ENCODE results near the gene MOB3C. TPM values are rescaled to one million over a fixed set of nuclear protein-coding genes. Genes with fewer than 3 reads are reported as not detected.

MOB3C gene
- polyA plus RNA-seq, 1 of the 3 experiments (the other 2 are of a cell fraction), result 8.6 TPM

GRCh38 chr1:46563341-46563740 lies 53.3 kb downstream of the MOB3C start:
- Histone ChIP-seq H3K27me3 (ENCODE audit: insufficient read depth) (no peaks in the 10 kb centered on the region), H3K9me3 (no peaks in the 10 kb centered on the region), H3K27ac (ENCODE audit: low read depth in 2 of 2, low read length in 1 of 2) (no peak overlapping the region), H3K79me2 (ENCODE audit: insufficient read depth) (no peaks in the 10 kb centered on the region), H3K9me2 (no peaks in the 10 kb centered on the region), H4K20me1 (ENCODE audit: insufficient read depth) (no peaks in the 10 kb centered on the region), H3K9ac (no peak overlapping the region), H3K4me2 (no peak overlapping the region), H3F3A (replicated peaks; ENCODE audit: insufficient read depth) (no peaks in the 10 kb centered on the region), H3K36me3 (replicated peaks in 1 of 2; ENCODE audit: control insufficient read depth in 1 of 2, insufficient read depth in 2 of 2, low read length in 1 of 2) (peaks cover 3 to 11% of the 10 kb centered on the region in 2 experiments), H3K4me3 (ENCODE audit: low read depth in 2 of 2, low read length in 1 of 2) (no peak overlapping the region), H2AFZ (ENCODE audit: low read depth) (no peak overlapping the region), H3K4me1 (ENCODE audit: control insufficient read depth in 1 of 2, insufficient read depth in 2 of 2, low read depth in 1 of 2, low read length in 1 of 2) (no peaks in the 10 kb centered on the region; a peak in 1 of 4 replicates)
- WGBS (ENCODE audit: low lambda C conversion rate), result 86% methylated on average over 4 of the region's 4 CpGs
- TF ChIP-seq GATA2 (CRISPR knock-in tag; IDR thresholded peaks at IDR 0.05) (no peak), MEF2A (IDR thresholded peaks at IDR 0.05; ENCODE audit: borderline replicate concordance, low read depth) (no peak), RCOR1 (IDR thresholded peaks at IDR 0.05; ENCODE audit: low read length) (no peak), NFIC (IDR thresholded peaks at IDR 0.05; ENCODE audit: borderline replicate concordance) (no peak), TEAD4 (IDR thresholded peaks at IDR 0.05; ENCODE audit: borderline replicate concordance, insufficient read depth) (no peak), USF1 (IDR thresholded peaks at IDR 0.05; ENCODE audit: borderline replicate concordance, low read depth) (no peak), IRF3 (IDR thresholded peaks at IDR 0.05; ENCODE audit: low read depth, low read length) (no peak), GABPA (IDR thresholded peaks at IDR 0.05; ENCODE audit: low read depth) (no peak)
- POLR2A ChIA-PET, result no interaction called here
- no peak for DNase-seq
- CTCF ChIA-PET, result interaction anchor here (0.8 to 3.7 kb wide), 4 partner anchors 13 to 162 kb away, joined by 3 to 11 read pairs (median 3); no protein-coding TSS in a partner anchor

- H4K20me1 ChIP-seq (ENCODE audit: insufficient read depth), result no peaks in the 10 kb centered on the region
- POLR2A ChIA-PET, result no interaction called here
- no peaks in the 10 kb centered on the region for H3K79me2 ChIP-seq (ENCODE audit: insufficient read depth)
- H3K9me3 ChIP-seq, result no peaks in the 10 kb centered on the region
- H3K4me3 ChIP-seq (ENCODE audit: low read depth in 2 of 2, low read length in 1 of 2), result no peak overlapping the region
- CTCF ChIA-PET, result interaction anchor here (1.3 to 3.7 kb wide), 3 partner anchors 15 to 163 kb away, joined by 3 to 11 read pairs (median 5); no protein-coding TSS in a partner anchor
- H2AFZ ChIP-seq (ENCODE audit: low read depth), result no peak overlapping the region
- H3K36me3 ChIP-seq (replicated peaks in 1 of 2; ENCODE audit: control insufficient read depth in 1 of 2, insufficient read depth in 2 of 2, low read length in 1 of 2), result peaks cover 3 to 11% of the 10 kb centered on the region in 2 experiments
- 96% methylated on average over 14 of the region's 15 CpGs for whole genome bisulfite sequencing (ENCODE audit: low lambda C conversion rate)
- no peak overlapping the region for H3K27ac ChIP-seq (ENCODE audit: low read depth in 2 of 2, low read length in 1 of 2)
- DNase-seq, result no peak
- no peaks in the 10 kb centered on the region for H3K4me1 ChIP-seq (ENCODE audit: control insufficient read depth in 1 of 2, insufficient read depth in 2 of 2, low read depth in 1 of 2, low read length in 1 of 2)
- H3K4me2 ChIP-seq, result no peak overlapping the region
- H3K27me3 ChIP-seq (ENCODE audit: insufficient read depth), result no peaks in the 10 kb centered on the region
- no peaks in the 10 kb centered on the region for H3F3A ChIP-seq (replicated peaks; ENCODE audit: insufficient read depth)
- H3K9me2 ChIP-seq, result no peaks in the 10 kb centered on the region
- TF ChIP-seq RAD21 (IDR thresholded peaks at IDR 0.05; ENCODE audit: low read length) (no peak), POLR2AphosphoS5 (IDR thresholded peaks at IDR 0.05; ENCODE audit: low read depth, low read length) (no peak), MXI1 (IDR thresholded peaks at IDR 0.05; ENCODE audit: low read depth, low read length) (no peak)
- H3K9ac ChIP-seq, result no peak overlapping the region
Observed at GRCh38 chr1:46562498-46562897, 54.1 kb downstream of the MOB3C start.
